ELR (cell line): ENCODE measurements around the gene BLM.

Source experiments
- DNase-seq: peaks from one replicate; pipeline ENCODE4 v3.0.0-alpha.2; 2015; ENCODE audit warnings: low read depth

Gene BLM

GRCh38 chr15:90851940-90852339, 134.8 kb downstream of the BLM start:
- DNase-seq: no peak

DNA sequence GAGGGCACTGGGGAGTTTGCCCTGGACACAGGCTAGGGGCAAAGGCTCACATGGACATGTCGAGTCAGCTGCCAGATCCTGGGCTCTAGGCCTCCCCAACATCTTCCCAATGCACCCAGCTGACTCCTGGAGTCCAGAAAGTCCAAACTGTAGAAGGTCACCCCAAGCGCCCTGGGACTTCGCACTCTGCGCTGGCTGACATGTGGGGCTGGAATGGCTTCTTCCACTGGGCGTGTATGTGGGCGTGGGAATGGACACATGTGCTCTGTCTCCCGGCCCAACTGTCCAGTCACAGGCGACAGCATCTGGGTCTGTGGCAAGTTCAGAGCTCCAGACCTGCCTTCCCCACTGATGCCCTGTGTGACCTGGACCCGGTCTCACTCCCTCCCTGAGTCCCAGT, 138.0 kb downstream of the BLM start:
- DNase-seq: no peak

DNA sequence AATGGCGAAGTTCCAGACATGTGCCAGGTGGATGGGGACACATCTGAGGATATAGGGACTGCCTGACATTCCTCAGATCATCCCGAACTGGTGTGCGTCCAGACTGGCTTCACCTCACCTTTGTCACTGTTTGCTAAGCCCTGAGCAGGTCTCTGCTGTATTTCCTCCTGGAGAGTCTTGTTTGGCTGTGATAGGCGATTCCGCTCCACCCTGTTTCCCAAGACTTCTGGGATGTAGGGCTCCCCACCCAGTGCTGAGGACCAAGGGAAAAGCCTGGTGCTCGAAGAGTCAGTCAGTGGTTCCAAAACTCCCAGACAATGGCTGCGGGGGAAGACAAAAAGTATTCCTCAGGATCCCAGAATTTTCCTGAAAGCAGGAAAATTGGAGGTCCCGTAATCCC, 140.2 kb downstream of the BLM start:
- DNase-seq: no peak

DNA sequence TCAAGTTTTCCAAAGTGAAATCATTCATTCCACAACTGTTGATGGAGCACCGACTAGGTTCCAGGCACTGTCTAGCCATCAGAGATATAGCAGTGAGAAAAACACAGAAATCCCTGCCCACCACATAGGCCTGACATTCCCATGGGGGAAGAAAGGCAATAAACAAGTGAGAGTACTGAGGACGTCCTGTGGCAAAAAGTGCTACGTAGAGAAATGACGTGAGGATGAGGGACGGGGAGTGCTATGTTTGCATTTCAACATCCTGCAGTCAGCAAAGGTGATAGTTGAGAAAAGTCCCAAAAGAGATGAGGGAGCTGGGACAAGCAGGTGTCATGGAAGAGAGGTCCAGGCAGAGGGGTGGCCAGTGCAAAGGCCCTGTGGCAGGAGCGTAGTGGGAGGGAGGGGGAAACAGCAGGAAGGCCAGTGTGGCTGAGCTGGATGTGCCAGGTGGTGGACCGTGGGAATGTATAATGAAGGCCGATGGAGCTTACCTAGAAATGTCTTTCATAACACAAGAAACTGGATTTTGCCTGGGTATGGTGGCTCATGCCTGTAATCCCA, 140.8 kb downstream of the BLM start:
- DNase-seq: no peak

DNA sequence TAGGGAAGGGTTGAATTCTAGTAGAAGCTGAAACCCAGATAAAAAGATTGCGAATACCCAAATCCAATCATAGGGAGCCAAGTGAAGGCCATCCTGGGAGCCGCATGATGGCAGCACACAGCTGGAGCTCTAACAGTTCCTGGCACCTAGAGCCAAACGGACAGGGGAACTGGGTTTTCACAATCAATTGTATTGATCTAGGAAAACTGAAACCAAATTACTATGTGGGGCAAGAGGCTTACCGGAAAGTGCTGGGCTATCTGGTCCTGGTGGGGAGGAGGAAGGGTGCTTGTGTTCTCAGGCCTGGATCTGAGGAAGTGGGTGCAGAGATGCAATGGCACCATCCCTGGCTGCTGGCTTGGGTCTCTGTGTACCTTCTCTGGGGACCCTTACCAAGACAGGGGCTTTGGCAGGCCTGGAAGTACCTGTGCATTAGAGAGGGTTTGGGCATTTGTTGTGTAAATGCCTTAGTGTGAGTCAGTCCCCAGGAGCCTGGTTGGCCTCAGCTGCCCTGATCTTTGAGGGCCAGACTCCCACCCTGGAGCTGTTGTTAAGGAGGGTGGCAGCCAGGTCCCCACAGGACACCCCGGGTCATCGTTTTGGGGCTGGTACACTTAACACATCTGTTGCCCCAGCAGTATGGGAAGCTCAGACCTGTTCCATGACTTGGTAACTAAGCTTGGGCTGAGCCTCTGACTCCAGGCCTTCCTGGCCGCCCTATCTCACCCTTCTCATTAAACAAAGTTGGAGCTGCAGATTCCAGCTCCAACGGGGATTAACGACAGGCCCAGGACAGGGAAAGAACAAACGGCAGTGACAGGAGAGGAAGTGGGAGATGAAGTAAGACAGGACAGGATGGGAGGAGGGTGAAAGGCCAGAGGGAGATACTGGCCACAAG, 142.3 kb downstream of the BLM start:
- DNase-seq: no peak

GRCh38 chr15:90860450-90860849, 143.3 kb downstream of the BLM start:
- DNase-seq: no peak

DNA sequence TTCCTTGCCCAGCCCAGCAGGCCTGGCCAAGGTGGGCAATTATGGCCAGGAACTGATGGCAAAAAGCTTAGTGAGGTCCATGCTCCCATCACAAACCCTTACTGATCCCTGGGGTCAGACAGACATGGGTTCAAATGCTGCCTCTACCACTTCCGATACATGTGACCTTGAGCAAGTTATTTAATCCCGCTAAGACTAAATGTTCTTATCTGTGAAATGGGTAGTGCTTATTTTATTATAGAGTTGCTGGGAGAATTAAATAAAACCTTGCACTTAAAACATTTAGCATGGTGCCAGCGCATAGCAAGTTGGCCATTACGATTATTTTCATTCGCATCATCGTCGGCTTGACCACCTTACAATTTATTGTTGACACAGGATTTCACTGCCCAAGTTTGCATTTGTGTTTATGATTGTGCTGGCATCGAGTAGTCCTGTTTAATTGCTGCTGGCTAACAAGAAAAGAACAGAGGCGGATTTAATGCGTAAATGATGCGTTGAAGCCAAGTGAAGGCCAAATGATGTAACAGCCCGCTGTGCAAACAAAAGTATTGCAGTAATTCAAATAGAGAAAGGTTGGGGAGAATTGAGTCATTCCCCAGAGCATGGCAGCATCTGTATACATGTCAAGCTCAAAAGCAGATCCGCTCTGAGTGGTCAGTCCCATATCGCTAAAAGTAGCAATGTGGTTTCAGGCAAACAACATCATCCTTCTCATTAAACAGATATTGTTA, 144.0 kb downstream of the BLM start:
- no peak for DNase-seq

GRCh38 chr15:90862487-90862886, 145.3 kb downstream of the BLM start:
- DNase-seq: no peak

- DNase-seq: peak; percentile 18
Observed at GRCh38 chr15:90862964-90863778, 146.0 kb downstream of the BLM start.

DNA sequence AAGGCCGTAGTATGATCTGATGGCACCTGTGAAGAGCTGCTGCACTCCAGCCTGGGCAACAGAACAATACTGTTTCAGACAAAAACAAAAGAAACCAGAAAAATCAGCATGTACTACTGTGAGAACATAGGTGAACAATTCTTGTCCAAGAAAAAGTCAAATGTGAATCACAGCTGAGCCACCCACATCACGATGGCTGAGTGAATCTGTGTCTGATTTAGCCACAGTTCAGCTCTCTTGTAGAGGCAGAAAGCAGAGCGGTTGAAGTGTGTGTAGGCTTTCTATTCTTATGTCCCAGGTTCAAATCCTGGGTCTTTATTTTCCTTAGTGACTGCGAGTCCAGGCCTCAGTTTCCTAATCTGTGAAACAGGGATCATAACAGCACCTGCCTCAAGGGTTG, 146.8 kb downstream of the BLM start:
- no peak for DNase-seq

GRCh38 chr15:90864507-90864906, 147.4 kb downstream of the BLM start:
- DNase-seq: peak; percentile 49

GRCh38 chr15:90865702-90866101, 148.6 kb downstream of the BLM start:
- DNase-seq: no peak
